Activated gamma-delta T cell treated with Interleukin-2 at 50 U/mL for 16 hours (primary cell): ENCODE results near the gene ZNF836.
A peak's percentile ranks its signal among the peaks of the same experiment; 100 is the strongest.

Experiments
- DNase-seq: peaks from one replicate; pipeline ENCODE4 v3.0.0-alpha.2; 2020

Gene ZNF836

GRCh38 chr19:52187407-52187806 lies 16.0 kb upstream of the ZNF836 start:
- DNase-seq = no peak

DNA sequence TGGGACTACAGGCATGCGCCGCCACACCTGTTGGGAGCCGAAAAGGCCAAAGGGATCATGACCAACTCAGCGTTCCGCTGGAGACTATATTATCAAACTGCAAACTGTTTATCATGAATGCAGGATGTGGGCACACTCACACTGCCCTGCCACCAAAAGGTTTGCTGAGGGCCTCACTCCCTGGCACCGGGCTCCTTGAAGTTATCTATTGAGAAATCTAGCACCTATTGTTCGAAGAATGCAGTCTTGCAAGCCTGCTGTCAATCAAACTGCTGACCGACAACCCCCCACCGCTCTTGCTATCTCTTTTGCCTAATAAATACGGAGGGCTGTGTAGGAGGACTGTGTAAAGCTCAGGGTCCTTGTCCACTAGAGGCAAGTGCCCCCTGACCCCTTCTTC lies 5.2 kb upstream of the ZNF836 start:
- DNase-seq = no peak

DNA sequence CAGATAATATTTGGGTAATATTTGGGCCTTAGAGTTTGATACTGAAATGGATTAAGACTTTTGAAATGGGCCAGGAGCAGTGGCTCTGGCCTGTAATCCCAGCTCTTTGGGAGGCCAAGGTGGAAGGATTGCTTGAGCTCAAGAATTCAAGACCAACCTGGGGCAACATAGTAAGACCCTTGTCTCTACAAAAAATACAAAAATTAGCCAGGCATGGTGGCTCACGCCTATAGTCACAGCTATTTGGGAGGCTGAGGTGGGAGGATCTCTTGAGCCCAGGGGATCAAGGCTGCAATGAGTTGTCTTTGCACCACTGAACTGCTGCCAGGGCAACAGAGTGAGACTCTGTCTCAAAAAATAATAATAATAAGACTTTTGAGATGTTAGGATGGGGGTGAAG lies 926 bp upstream of the ZNF836 start:
- no peak for DNase-seq

- no peak for DNase-seq
Observed at GRCh38 chr19:52170863-52171320, 529 bp downstream of the ZNF836 start.

DNA sequence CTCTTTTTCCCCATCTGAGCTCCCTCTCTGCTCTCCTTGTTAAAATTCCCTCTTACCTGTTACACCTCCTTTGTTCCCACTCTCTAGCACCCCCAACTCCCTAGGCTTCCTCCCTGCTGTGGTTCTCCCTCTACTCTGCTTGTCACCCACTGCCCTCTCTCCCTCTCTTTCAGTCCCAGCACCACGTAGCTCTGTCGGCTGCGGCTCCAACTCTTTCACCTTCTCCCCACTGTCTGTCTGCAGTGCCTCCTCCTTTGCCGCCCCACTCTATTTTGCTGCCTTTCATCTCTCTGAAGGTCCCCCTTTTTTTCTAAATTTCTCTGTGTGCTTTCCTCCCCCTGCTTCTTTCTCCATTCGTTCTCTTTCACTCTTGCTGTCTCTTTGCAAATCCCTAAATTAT lies 1.1 kb downstream of the ZNF836 start:
- DNase-seq = no peak

DNA sequence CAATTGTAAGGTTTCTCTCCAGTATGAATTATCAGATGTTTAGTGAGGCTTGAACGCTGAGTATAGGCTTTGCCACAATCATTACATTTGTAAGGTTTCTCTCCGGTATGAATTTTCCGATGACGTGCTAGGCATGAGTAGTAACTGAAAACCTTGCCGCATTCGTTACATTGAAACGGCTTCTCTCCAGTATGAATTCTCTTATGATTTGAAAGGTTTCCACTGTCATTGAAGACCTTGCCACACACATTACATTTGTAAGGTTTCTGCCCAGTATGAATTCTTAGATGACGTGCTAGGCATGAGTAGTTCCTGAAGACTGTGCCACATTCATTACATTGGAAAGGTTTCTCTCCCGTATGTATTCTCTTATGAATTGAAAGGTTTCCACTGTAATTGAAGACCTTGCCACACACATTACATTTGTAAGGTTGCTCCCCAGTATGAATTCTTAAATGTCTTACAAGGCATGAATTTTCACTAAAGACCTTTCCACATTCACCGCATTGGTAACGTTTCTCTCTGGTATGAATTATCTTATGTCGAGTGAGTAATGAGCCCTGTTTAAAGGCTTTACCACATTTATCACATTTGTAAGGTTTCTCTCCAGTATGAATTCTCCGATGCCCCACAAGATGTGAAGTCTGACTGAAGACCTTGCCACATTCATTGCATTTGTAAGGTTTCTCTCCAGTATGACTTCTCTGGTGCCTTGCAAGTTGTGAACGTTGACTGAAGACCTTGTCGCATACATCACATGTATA lies 15.6 kb downstream of the ZNF836 start:
- no peak for DNase-seq

GRCh38 chr19:52148256-52148655 lies 23.2 kb downstream of the ZNF836 start:
- no peak for DNase-seq

DNA sequence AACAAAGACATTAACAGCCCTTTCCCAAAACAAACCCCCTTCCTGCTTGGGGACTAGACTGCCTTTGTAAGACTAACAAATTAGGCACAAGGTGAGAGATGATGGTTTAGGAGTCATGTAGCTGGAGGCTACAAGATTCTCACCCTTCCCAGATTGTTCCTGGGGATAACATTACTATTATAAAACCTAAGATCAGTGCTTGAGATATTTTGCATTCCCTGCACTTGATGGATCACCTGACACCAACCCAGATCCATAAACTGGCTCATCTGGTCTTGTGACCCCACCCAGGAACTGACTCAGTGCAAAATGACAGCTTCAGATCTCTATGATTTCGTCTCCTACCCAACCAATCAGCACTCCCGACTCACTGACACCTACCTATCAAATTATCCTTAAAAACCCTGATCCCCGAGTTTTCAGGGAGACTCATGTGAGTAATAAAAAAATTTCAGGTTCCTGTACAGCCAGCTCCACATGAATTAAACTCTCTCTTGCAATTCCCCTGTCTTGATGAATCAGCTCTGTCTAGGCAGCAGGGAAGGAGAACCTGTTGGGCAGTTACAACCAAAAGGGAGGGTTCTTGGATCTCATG lies 29.3 kb downstream of the ZNF836 start:
- DNase-seq = no peak

GRCh38 chr19:52141203-52141602 lies 30.2 kb downstream of the ZNF836 start:
- DNase-seq = no peak

- DNase-seq = peak; percentile 98
Observed at GRCh38 chr19:52140032-52140710, 31.2 kb downstream of the ZNF836 start.

DNA sequence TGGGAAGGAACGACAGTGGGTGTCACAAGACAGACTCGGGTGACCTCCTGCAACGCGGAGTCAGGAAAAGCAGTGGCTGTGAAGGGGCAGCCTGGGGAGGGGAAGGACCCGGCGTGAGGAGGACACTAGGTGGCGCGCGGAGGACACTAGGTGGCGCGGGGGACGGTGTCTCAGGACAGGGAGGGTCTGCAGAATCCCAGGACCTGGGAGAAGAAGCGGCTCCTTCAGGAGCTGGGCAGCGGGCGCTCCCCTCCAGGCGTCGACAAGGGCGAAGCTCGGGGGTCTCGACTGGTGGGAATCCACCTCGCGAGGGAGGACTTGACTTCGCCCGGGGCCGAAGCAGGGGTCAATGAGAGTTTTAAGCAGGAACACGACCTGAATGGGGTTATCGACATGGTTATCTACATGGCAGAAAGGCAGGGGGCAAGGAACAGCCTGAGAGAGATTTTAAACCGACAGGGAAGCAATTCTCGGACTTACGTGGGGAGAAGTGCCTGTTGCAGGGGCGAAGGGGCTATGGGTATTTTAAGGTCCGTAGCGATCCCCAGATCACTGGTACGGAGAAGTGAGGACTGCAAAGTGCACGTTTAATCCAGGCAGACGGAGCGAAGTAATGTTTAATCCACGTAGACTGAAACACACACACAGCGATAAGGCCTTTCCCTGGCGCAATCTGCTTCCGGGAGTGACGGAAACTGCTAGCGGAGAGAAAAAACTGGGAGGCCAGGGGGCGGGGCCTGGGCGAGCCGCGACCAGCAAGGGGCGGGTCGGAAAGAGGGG lies 32.0 kb downstream of the ZNF836 start, which contains the start of gene ZNF616:
TSS of gene ZNF616 (minus strand) at position 687 of the 780 bp plus-strand sequence. CDS start 9,426 bp downstream, outside the sequence.
- peak; percentile 66 for DNase-seq

- DNase-seq = no peak
Observed at GRCh38 chr19:52138983-52139251, 32.5 kb downstream of the ZNF836 start.

DNA sequence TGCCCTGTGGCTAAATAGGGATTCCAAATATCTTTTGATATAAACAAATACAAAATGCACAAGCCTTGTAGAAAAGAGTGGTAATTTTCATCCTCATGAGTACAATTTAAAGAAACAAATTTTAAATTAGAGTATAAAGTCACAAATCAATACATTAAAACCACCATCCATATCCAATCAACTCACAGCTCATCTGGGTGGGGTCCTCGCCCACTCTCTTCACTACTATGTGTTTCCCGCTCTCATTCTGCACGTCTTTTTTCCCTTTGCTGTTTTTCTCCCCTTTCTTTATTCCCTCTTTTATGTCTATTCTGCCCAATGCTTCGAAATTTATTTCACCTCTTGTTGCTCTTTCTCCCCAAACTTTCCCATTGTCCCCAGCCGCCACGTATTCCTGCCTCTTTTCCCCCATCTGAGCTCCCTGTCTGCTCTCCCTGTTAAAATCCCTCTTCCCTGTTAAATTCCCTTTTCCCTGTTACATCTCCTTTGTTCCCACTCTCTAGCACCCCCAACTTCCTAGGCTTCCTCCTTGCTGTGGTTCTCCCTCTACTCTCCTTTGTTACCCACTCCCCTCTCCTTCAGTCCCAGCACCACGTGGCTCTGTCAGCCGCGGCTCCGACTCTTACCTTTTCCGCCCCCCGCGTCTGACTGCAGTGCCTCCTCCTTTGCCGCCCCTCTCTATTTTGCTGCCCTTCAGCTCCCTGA lies 33.0 kb downstream of the ZNF836 start:
- DNase-seq = peak; percentile 4

DNA sequence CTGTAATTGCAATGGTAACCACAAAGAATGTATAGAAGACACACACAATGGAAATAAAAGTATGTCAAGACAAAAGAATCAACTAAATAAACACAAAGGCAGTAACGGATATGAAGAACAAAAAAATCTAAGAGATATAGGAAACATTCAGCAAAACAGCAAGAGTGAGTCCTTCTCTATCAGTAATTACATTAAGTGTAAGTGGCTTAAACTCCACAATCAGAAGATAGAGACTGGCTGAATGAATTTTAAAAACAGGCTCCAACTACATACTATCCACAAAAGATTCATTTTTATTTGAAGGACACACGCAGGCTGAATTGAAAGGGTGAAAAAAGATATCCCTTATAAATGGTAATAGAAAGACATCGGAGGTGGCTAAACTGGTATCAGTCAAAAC lies 51.1 kb downstream of the ZNF836 start:
- no peak for DNase-seq

DNA sequence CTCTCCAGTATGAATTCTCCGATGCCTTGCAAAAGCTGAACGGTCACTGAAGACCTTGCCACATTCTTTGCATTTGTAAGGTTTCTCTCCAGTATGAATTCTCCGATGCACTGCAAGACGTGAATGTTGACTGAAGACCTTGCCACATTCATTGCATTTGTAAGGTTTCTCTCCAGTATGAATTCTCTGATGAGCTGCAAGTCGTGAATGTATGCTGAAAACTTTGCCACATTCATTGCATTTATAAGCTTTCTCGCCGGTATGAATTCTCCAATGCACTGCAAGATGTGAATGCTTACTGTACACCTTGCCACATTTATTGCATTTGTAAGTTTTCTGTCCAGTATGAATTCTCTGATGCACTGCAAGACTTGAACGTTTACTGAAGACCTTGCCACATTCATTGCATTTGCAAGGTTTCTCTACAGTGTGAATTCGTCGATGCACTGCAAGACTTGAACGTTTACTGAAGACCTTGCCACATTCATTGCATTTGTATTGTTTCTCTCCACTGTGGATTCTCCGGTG lies 55.8 kb downstream of the ZNF836 start:
- DNase-seq = no peak

DNA sequence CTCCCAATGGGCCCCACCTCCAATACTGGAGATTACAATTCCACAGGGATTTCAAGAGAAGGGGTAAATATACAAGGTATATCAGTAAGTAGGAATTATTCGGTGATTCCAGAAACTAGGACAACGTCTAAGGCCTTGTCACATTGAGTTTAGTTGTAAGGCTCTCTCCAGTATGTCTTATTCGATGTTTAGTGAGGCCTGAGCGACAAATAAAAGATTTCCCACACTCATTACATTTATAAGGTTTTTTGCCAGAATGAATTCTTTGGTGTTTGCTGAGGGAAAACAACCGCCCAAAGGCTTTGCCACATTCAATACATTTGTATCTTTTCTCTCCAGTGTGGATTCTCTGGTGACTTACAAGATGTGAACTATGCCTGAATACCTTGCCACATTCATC lies 56.7 kb downstream of the ZNF836 start:
- no peak for DNase-seq

GRCh38 chr19:52112624-52113023 lies 58.8 kb downstream of the ZNF836 start:
- no peak for DNase-seq

GRCh38 chr19:52110780-52111179 lies 60.6 kb downstream of the ZNF836 start:
- DNase-seq = no peak
